ENCODE results near the gene CELF6.

CELF6 gene

DNA sequence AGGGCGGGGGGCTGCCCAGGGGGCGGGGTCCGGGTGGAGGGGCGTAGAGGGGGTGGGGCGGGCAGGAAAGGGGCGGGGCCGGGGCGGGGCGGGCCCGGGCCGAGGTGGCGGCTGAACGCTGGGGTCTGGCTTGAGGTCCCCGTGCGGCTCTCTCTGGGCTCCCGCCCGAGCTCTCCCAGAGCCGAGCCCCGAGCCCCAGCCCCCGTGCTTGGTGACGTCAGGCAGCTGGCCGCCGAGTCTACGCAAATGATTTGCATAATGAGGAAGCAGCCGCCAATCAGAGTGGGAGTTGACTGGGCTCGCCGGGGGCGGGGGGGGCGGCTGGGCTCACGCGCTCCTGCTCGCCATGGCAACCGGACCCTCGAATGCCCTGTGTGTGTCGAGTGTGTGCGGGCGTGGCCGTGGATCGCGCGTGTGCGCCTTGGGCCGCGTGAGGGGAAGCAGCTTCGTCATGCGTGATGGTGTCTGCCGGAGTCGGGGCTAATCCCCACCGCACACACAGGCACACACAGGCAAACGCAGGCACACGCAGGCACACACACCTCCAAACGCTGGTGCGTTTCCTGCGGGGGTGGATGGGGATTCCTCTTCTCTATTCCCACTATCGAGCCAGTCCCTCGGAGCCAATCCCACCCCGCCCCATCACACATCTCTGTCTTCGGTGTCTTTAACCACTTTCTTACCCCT lies at the start of gene CELF6:
TSS of gene CELF6 (minus strand) at position 173 of the 687 bp plus-strand sequence. CDS start 283 bp downstream, outside the sequence.
- DNase-seq (ENCODE audit: low spot score) = peak; percentile 60

- peak; percentile 26 for DNase-seq (ENCODE audit: low spot score)
These were observed 48.9 kb upstream of the CELF6 start for GRCh38 chr15:72368899-72369298.

- no peak for DNase-seq (ENCODE audit: low spot score)
These were observed 48.4 kb upstream of the CELF6 start for GRCh38 chr15:72368325-72368724.

- peak; percentile 31 for DNase-seq (ENCODE audit: low spot score)
These were observed 45.9 kb upstream of the CELF6 start for GRCh38 chr15:72365844-72366243.

DNA sequence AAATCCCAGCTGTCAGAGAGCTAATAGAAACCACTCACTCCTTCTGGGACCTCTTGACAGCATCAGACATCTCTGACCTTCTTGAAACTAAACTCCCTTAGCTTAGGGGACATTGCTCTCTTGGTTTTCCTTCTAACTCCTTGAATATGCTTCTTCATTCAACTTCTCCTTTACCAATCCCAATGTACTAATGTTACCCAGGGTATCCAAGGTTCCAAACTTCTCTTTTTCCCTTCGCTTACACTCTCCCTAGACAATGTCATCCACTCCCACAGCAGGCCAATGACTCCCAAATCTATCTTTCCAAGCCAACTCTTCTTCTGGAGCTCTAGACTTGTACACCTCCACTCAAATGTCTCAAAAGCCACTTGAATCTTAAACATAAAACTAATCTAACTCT lies 41.2 kb upstream of the CELF6 start:
- no peak for DNase-seq (ENCODE audit: low spot score)

- DNase-seq (ENCODE audit: low spot score) = no peak
These were observed 38.8 kb upstream of the CELF6 start for GRCh38 chr15:72358650-72359171.

GRCh38 chr15:72358121-72358520 lies 38.2 kb upstream of the CELF6 start:
- no peak for DNase-seq (ENCODE audit: low spot score)

DNA sequence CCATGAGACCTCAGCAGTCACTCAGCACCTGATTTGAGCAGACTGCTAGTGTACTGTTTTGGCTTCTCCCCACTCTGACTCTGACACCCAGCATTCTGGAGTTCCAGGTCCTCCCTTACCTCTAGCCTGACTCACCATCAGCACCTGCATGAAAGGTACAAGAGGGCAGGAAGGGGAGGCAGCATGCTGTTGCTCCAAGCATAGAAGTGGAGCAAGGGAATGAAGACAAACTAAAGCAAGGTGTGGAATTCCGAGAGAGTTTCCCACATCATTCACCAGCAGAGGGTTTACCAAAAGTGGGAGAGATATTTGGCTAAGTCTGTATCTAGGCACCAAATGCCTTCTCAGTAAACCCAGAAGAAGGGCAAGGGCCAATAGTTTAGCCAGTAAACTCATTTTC lies 34.5 kb upstream of the CELF6 start:
- no peak for DNase-seq (ENCODE audit: low spot score)

- no peak for DNase-seq (ENCODE audit: low spot score)
These were observed 33.3 kb upstream of the CELF6 start for GRCh38 chr15:72353266-72353665.

DNA sequence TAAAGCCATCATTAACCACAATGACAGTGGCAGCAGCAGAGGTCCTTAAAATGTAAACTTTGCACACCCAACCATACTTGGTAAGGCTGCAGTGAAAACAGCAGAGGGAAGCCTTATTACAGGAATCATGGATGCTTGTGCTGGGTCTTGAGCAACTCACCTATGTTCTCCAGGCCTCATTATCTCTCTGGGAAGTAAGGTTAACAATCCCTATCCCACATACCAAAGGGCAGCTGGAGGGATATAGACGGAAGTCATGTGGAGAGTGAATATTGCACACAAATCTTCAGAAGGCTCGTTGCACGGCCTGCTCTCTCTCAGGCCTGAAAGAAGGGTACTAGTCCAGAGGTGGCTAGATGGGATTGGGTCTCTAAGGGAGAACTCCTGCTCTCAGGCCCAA lies 25.8 kb upstream of the CELF6 start:
- DNase-seq (ENCODE audit: low spot score) = no peak

- DNase-seq (ENCODE audit: low spot score) = no peak
These were observed 25.3 kb upstream of the CELF6 start for GRCh38 chr15:72345280-72345679.

- no peak for DNase-seq (ENCODE audit: low spot score)
These were observed 24.6 kb upstream of the CELF6 start for GRCh38 chr15:72344602-72345001.

DNA sequence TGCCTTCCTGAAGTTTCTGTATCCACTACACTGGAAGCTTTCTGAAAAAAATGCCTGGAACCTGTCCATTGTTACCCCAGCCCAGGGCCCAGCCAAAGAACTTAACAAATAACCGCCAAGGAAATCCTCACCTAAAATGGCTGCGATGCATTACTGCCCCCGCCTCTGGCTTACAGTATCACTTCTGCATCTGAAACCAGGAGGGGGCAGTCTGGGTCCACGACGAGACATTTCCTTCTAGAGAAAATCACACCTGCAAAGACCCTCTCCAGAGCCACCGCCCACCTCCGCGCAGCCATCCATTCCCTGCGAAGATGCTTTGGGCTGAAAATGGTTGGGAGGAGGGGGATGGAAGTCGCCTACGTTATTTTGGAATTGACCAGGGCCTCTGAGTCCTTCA lies 22.4 kb upstream of the CELF6 start:
- no peak for DNase-seq (ENCODE audit: low spot score)

DNA sequence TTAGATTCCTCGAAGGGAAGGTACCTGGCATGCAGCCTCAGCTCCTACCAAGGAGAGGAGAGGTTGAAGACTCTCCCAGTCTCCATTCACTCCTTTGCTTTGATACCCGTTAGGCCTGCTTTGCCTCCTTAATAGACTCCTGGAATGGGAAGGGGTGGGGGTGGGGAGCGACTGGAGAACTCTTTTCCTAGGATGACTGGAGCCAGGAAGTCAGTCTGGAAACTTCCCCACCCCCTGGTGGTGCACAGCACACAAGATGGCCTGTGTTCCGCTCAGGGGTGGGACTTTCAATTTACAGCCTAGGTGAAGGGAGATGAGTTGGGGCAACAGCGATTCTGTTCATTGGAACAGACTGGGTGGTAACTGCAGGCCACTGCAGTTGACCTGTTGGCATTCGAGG lies 21.4 kb upstream of the CELF6 start:
- no peak for DNase-seq (ENCODE audit: low spot score)

GRCh38 chr15:72340366-72340765 lies 20.4 kb upstream of the CELF6 start:
- DNase-seq (ENCODE audit: low spot score) = no peak

GRCh38 chr15:72339777-72340177 lies 19.8 kb upstream of the CELF6 start:
- DNase-seq (ENCODE audit: low spot score) = peak; percentile 16

DNA sequence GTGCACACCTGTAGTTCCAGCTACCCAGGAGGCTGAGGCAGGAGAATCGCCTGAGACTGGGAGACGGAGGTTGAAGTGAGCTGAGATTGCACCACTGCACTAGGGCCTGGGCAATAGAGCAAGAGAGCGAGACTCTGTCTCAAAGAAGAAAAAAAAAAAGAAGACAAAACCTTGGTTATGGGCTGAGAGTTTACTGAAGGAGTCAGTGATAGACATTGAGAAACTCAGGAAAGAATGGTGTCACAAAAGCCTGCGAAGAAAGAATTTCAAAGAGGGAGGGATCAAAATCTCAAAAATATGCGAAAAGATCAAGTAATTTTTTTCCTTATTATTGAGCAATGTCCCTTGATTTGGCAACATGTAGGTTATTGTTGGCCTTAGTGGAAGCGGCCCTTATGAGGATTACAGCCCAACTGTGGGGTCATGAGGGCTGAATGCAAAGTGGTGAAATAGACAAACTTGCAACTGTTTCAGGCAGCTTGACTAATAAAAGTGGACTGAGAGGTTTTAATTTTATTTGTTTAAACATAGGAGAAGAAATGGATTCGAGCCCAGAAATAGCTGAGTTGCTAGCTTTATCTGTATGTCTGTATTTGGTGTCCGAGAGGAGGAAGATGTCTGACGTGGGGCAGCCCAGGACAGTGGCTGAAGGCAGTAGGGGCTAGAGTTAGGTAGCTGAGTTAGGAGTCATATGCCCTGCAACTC lies 18.8 kb upstream of the CELF6 start:
- no peak for DNase-seq (ENCODE audit: low spot score)

DNA sequence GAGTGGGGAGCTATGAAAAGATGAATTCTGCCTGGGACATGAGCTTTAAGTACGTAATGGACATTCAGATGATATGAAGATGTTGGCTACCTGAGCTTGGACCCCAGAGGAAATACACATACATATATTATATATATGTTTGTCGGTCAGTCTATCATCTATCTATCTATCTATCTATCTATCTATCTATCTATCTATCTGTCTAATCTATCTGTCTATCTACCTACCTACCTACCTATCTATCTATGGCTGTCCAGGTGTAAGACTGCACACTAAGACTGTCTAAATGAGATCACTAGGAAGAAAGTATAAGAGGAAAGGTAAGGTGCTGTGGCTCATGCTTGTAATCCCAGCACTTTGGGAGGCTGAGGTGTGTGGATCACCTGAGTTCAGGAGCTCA lies 18.2 kb upstream of the CELF6 start:
- no peak for DNase-seq (ENCODE audit: low spot score)

DNA sequence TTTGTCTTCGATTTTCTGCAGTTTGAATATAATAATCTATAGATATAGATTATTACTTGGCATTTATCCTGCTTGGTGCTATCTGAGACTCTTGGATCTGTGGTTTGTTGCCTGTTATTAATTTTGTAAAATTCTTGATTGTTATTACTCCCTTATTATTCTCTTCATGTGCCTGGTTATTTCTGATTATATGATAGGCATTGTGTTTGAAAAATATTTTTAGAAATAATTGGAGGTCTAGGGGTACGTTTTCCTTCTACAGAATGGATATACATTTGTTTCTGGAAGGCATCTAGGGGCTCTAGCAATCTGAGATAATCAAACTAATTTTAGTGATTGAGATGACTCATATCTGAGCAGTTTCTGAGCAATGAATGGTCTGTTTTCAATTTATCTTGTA lies 14.9 kb upstream of the CELF6 start:
- DNase-seq (ENCODE audit: low spot score) = no peak

GRCh38 chr15:72331021-72331420 lies 11.1 kb upstream of the CELF6 start:
- DNase-seq (ENCODE audit: low spot score) = no peak

DNA sequence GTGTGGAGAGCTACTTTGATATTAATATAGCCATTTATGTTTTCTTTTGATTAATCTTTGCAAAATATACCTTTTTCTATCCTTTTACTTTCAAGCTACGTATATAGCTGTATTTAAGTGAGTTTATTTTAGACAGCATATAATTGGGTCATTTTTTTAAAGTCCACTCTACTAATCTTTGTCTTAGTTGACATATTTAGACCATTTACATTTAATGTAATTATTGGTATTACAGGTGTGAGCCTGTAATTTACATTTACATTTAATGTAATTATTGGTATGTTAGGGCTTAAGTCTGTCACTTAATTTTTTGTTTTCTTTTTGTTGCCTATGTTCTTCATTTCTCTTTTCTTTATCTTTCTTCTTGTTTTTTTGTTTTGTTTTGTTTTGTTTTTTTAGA lies 3.8 kb upstream of the CELF6 start:
- no peak for DNase-seq (ENCODE audit: low spot score)

DNA sequence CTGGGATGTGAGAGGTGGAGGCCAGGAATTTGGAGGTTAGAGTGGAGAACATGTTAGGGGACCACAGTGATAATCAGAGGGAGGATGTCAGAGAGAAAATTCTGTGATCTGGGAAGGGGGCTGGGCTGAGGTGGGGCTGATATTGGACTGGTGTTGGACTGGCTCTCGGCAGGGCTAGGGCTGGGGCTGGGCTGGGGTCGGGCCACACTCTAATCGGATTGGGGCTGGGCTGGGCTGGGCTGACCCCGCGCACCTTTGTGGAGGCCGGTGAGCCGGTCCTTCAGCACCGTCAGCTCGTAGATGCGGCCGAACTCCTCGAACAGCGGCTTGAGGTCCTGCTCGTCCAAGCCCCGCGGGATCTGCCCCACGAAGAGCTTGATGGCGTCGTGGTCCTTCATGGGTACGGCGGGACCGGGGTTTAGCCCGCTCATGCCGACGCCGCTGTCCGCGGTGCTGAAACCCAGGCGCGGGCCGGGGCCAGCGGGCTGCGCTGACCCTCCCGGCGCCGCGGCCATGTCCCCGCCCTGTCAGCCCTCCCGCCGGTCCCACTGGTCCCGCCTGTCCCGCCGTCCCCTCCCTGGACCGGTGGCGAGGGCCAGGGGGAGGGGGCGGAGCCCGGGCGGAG lies 485 bp downstream of the CELF6 start:
- peak; percentile 45 for DNase-seq (ENCODE audit: low spot score)

DNA sequence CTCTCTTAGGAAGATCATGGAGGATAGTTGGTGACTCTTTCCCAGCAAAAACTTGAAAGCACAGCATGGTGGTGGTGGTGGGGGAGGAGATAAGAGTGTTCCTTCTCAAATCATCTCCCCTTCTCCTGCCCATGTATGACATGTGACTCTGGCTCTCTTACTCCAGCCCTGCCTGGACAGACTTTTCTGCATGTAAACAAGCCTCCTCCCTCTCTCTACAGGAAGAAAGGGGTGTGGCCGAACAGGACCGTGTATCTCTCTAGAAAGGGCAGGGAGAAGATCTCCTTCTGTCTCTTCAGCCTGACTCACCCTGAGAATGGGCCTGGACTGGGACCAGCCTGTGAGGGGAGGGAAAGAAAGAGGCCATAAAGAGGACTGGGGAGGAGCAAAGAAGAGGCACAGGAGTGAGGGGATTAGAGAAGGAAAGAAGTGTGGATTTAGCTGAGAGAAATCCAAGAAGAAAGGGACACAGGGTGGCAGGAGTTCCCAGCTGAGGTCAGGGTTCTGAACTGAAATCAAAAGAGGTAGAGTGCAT lies 1.5 kb downstream of the CELF6 start:
- no peak for DNase-seq (ENCODE audit: low spot score)

Measured in globus pallidus (tissue), 1 donor.